Measurements from ENCODE around the gene METAP1. TPM values are rescaled to one million over a fixed set of nuclear protein-coding genes. Genes with fewer than 3 reads are reported as not detected.

Gene METAP1
- total RNA-seq, 1 experiment from 2014 or later: 112 TPM

DNA sequence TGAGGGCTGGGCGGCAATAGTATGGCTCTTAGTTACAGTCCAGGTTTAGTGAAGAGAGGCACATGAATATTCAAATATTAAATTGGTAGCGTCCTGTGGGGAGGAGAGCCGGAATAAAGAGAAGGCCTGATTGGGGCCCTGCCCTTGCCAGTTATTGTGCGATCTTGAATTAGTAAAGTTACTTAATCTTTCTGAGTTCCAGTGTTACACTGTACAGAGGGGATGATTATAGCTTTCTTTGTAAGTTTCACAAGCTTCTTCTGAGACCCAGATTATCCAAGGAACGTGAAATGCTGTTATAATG lies 1.2 kb downstream of the METAP1 start:
- H3K79me2 ChIP-seq (ENCODE audit: insufficient read depth, low read length): peaks cover 59% of the 10 kb centered on the region
- peaks cover 12 to 26% of the 10 kb centered on the region in 2 experiments for H3K4me1 ChIP-seq (ENCODE audit: control insufficient read depth in 1 of 2, insufficient read depth in 2 of 2, low read length in 2 of 2)
- TF ChIP-seq POLR2AphosphoS5 (IDR thresholded peaks at IDR 0.05; ENCODE audit: low read depth, low read length) (no peak), TCF7L2 (IDR thresholded peaks at IDR 0.05; ENCODE audit: borderline replicate concordance, extremely low read depth, insufficient read depth, insufficient read length) (no peak), ELF1 (IDR thresholded peaks at IDR 0.05; ENCODE audit: borderline replicate concordance, low read depth) (no peak), ZFX (IDR thresholded peaks at IDR 0.05) (no peak), SP1 (IDR thresholded peaks at IDR 0.05; ENCODE audit: low read depth) (no peak), ZNF274 (IDR thresholded peaks at IDR 0.05; ENCODE audit: low read depth, low read length) (no peak)
- TF ChIP-seq, protein P1, sequence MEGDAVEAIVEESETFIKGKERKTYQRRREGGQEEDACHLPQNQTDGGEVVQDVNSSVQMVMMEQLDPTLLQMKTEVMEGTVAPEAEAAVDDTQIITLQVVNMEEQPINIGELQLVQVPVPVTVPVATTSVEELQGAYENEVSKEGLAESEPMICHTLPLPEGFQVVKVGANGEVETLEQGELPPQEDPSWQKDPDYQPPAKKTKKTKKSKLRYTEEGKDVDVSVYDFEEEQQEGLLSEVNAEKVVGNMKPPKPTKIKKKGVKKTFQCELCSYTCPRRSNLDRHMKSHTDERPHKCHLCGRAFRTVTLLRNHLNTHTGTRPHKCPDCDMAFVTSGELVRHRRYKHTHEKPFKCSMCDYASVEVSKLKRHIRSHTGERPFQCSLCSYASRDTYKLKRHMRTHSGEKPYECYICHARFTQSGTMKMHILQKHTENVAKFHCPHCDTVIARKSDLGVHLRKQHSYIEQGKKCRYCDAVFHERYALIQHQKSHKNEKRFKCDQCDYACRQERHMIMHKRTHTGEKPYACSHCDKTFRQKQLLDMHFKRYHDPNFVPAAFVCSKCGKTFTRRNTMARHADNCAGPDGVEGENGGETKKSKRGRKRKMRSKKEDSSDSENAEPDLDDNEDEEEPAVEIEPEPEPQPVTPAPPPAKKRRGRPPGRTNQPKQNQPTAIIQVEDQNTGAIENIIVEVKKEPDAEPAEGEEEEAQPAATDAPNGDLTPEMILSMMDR (IDR thresholded peaks at IDR 0.05 in 2 of 3, conservative IDR thresholded peaks at IDR 0.05 in 1 of 3; ENCODE audit: borderline replicate concordance in 1 of 3, insufficient read depth in 1 of 3, low read depth in 2 of 3, low read length in 2 of 3): no peak
- TF ChIP-seq, protein P2, sequence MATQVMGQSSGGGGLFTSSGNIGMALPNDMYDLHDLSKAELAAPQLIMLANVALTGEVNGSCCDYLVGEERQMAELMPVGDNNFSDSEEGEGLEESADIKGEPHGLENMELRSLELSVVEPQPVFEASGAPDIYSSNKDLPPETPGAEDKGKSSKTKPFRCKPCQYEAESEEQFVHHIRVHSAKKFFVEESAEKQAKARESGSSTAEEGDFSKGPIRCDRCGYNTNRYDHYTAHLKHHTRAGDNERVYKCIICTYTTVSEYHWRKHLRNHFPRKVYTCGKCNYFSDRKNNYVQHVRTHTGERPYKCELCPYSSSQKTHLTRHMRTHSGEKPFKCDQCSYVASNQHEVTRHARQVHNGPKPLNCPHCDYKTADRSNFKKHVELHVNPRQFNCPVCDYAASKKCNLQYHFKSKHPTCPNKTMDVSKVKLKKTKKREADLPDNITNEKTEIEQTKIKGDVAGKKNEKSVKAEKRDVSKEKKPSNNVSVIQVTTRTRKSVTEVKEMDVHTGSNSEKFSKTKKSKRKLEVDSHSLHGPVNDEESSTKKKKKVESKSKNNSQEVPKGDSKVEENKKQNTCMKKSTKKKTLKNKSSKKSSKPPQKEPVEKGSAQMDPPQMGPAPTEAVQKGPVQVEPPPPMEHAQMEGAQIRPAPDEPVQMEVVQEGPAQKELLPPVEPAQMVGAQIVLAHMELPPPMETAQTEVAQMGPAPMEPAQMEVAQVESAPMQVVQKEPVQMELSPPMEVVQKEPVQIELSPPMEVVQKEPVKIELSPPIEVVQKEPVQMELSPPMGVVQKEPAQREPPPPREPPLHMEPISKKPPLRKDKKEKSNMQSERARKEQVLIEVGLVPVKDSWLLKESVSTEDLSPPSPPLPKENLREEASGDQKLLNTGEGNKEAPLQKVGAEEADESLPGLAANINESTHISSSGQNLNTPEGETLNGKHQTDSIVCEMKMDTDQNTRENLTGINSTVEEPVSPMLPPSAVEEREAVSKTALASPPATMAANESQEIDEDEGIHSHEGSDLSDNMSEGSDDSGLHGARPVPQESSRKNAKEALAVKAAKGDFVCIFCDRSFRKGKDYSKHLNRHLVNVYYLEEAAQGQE (IDR thresholded peaks at IDR 0.05; ENCODE audit: low read depth): no peak
- TF ChIP-seq, protein P3, sequence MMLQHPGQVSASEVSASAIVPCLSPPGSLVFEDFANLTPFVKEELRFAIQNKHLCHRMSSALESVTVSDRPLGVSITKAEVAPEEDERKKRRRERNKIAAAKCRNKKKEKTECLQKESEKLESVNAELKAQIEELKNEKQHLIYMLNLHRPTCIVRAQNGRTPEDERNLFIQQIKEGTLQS (IDR thresholded peaks at IDR 0.05): no peak
- RAD21 ChIA-PET (ENCODE audit: low non-redundant PET in 1 of 2, low total read pairs in 2 of 2, uncharacterized antibody in 2 of 2, unreplicated experiment in 2 of 2): no interaction called here
- DNase-seq (ENCODE audit: low read depth, low spot score) (no peak), ATAC-seq (no peak)
- H4K20me1 ChIP-seq (ENCODE audit: insufficient read depth): peaks cover 21% of the 10 kb centered on the region; the same call in 1 of the 2 replicates
- no peaks in the 10 kb centered on the region for H3K9me2 ChIP-seq (ENCODE audit: insufficient read depth)
- H3K36me3 ChIP-seq (ENCODE audit: control insufficient read depth in 1 of 2, insufficient read depth in 2 of 2, low read length in 2 of 2): no peaks in the 10 kb centered on the region
- H3K27ac ChIP-seq (ENCODE audit: low read depth, low read length): peak overlapping the region; percentile 87
- CTCF ChIA-PET: interaction anchor here (2.4 kb wide), 1 partner anchor 60 kb away, joined by 25 read pairs; no protein-coding TSS in a partner anchor
- no peaks in the 10 kb centered on the region for H3K9me3 ChIP-seq (ENCODE audit: control insufficient read depth in 1 of 2, insufficient read depth in 1 of 2, low read depth in 1 of 2, low read length in 2 of 2)
- BruUV-seq (replicated peaks): TSS peak; percentile 59
- peak overlapping the region; percentile 91 for H3K9ac ChIP-seq (ENCODE audit: low read length)
- POLR2A ChIA-PET: interaction anchor here (0.5 kb wide), 1 partner anchor 370 kb away, joined by 4 read pairs; no protein-coding TSS in a partner anchor
- H3K4me2 ChIP-seq (ENCODE audit: low read length): peak overlapping the region; percentile 88
- H3K4me3 ChIP-seq (replicated peaks in 1 of 2; ENCODE audit: low read depth in 1 of 2, low read length in 2 of 2): peak overlapping the region; percentile 72 to 73
- H2AFZ ChIP-seq (ENCODE audit: low read depth, low read length, poor library complexity, severe bottlenecking): no peak overlapping the region
- intact Hi-C loops (cut with micrococcal nuclease): loop anchor here (5.0 kb wide), 1 partner anchor 61 kb away; no protein-coding TSS in a partner anchor
- H3K27me3 ChIP-seq (ENCODE audit: insufficient read depth, low read length): no peaks in the 10 kb centered on the region
